NCI-H1105 (cell line): Measurements from ENCODE around the gene TMEM186.
"Not testable (repeated sequence)": the region's sequence is repeated elsewhere in the genome, so short reads cannot be mapped to it uniquely, and the experiment has no call there.

ENCODE experiments used
- DNase-seq: peaks from one replicate; lab custom pipeline; 2025; lab: John Stamatoyannopoulos, UW

Gene TMEM186

GRCh38 chr16:8797364-8798173 is at the start of gene TMEM186, which contains the start of gene PMM2:
Gene TMEM186 (minus strand): TSS chr16:8797639. CDS start chr16:8797614, 25 bp downstream.
Gene PMM2 (plus strand): TSS chr16:8797839. CDS start chr16:8797883, 44 bp downstream.
- peak; percentile 92 for DNase-seq

- no peak for DNase-seq
Observed at GRCh38 chr16:8847145-8847544, 49.7 kb upstream of the TMEM186 start.

- no peak for DNase-seq
Observed at GRCh38 chr16:8846401-8846932, 49.0 kb upstream of the TMEM186 start.

- no peak for DNase-seq
Observed at GRCh38 chr16:8845699-8846298, 48.4 kb upstream of the TMEM186 start.

GRCh38 chr16:8843296-8843695 is 45.9 kb upstream of the TMEM186 start:
- not testable (repeated sequence) for DNase-seq

GRCh38 chr16:8842016-8842415 is 44.6 kb upstream of the TMEM186 start:
- DNase-seq = not testable (repeated sequence)

- not testable (repeated sequence) for DNase-seq
Observed at GRCh38 chr16:8837594-8837993, 40.2 kb upstream of the TMEM186 start.

- DNase-seq = not testable (repeated sequence)
Observed at GRCh38 chr16:8836797-8837196, 39.4 kb upstream of the TMEM186 start.

- no peak for DNase-seq
Observed at GRCh38 chr16:8832717-8833105, 35.3 kb upstream of the TMEM186 start.

- no peak for DNase-seq
Observed at GRCh38 chr16:8831871-8832716, 34.7 kb upstream of the TMEM186 start.

- DNase-seq = no peak
Observed at GRCh38 chr16:8831450-8831849, 34.0 kb upstream of the TMEM186 start.

GRCh38 chr16:8828541-8829165 is 31.2 kb upstream of the TMEM186 start:
- DNase-seq = no peak

GRCh38 chr16:8826278-8826879 is 28.9 kb upstream of the TMEM186 start:
- DNase-seq = no peak

GRCh38 chr16:8822403-8822802 is 25.0 kb upstream of the TMEM186 start:
- no peak for DNase-seq

- DNase-seq = no peak
Observed at GRCh38 chr16:8819411-8820034, 22.1 kb upstream of the TMEM186 start.

GRCh38 chr16:8818504-8819270 is 21.2 kb upstream of the TMEM186 start:
- DNase-seq = no peak

GRCh38 chr16:8816967-8817655 is 19.7 kb upstream of the TMEM186 start:
- no peak for DNase-seq

- DNase-seq = no peak
Observed at GRCh38 chr16:8814095-8814806, 16.8 kb upstream of the TMEM186 start.
